Lung (tissue), 12 donors: ENCODE data around the gene ZNF613. TPM values are rescaled to one million over a fixed set of nuclear protein-coding genes. Genes with fewer than 3 reads are reported as not detected.
A peak's percentile ranks its signal among the peaks of the same experiment; 100 is the strongest.

Source experiments
- ATAC-seq: fragments of 200-7000 bp; cut with Tn5 transposase; one replicate; pipeline ENCODE4 v1.9.1; 2020; ENCODE audit warnings: moderate number of reproducible peaks; ENCODE audit not compliant: insufficient read depth, low FRiP score
- DNase-seq, 3 donors: peaks; one replicate each; pipeline ENCODE4 v3.0.0-alpha.2; 2013 to 2017
- H3K27ac ChIP-seq, 2 donors: one replicate each; pipeline ENCODE4 v1.5.1; 2013; ENCODE audit warnings: mild to moderate bottlenecking in 2 of 2, moderate library complexity in 2 of 2, control low read depth in 1 of 2, inconsistent platforms in 1 of 2, low read depth in 1 of 2, low read length in 1 of 2
- H3K27me3 ChIP-seq, 3 donors: one replicate each; pipeline ENCODE4 v1.5.1; 2013; ENCODE audit warnings: low read length in 2 of 3; ENCODE audit not compliant: control insufficient read depth in 3 of 3, insufficient read depth in 3 of 3
- H3K36me3 ChIP-seq, 4 donors: one replicate each; pipeline ENCODE4 v1.5.1; 2013; ENCODE audit warnings: low read length in 4 of 4, mild to moderate bottlenecking in 1 of 4, moderate library complexity in 1 of 4; ENCODE audit not compliant: control insufficient read depth in 4 of 4, insufficient read depth in 4 of 4
- H3K4me1 ChIP-seq, 5 donors: one replicate each; pipeline ENCODE4 v1.5.1; 2013; ENCODE audit warnings: low read length in 5 of 5, mild to moderate bottlenecking in 2 of 5, moderate library complexity in 1 of 5; ENCODE audit not compliant: control insufficient read depth in 5 of 5, insufficient read depth in 5 of 5
- H3K4me3 ChIP-seq: one replicate; pipeline ENCODE4 v1.5.1; 2013; ENCODE audit warnings: mild to moderate bottlenecking, control low read depth, moderate library complexity
- H3K9ac ChIP-seq, 2 donors: one replicate each; pipeline ENCODE4 v1.5.1; 2013; ENCODE audit warnings: low read length in 2 of 2, control low read depth in 1 of 2; ENCODE audit not compliant: insufficient read depth in 1 of 2
- H3K9me3 ChIP-seq, 4 donors: one replicate each; pipeline ENCODE4 v1.5.1; 2013; ENCODE audit warnings: low read length in 3 of 4, mild to moderate bottlenecking in 1 of 4, moderate library complexity in 1 of 4; ENCODE audit not compliant: control insufficient read depth in 4 of 4, insufficient read depth in 3 of 4
- CTCF ChIP-seq: IDR thresholded peaks from 2 replicates; pipeline ENCODE4 v1.5.1; 2012; ENCODE audit warnings: mild to moderate bottlenecking; ENCODE audit errors: control extremely low read depth, extremely low read depth
- WGBS, 2 donors: extraction: QIAGEN DNeasy Blood & Tissue Kit; methylation state at CpG; one replicate each; pipeline ENCODE4 v1.1.7; 2013; 5-methylcytosine and 5-hydroxymethylcytosine counted together
- polyA plus RNA-seq, 2 donors: library from polyadenylated mRNA; stranded (reverse); fragments of 200-250 nt; gene quantifications; one replicate each; pipeline ENCODE4 v1.2.1, GENCODE V29; 2013
- total RNA-seq, 2 donors: library from RNA; depleted of rRNA in 1 of 2; stranded (reverse); fragments of >200 nt in 1 of 2; gene quantifications; one replicate each; pipeline ENCODE4 v1.2.1, GENCODE V29; 2014 to 2021
- donor health status: control.
- donor health status: control.
- donor health status: Bipolar disorder and iron deficiency.
- donor health status: healthy.
- donor health status: DM: yes; HTN: yes; CAD: no.

Gene ZNF613
- total and polyA plus RNA-seq, 4 donors = 2.8 to 10.1 (median 4.0) TPM

GRCh38 chr19:51901860-51902259, 25.4 kb upstream of the ZNF613 start:
- Histone ChIP-seq H3K27me3 (peaks cover 0 to 2% (median 0%) of the 10 kb centered on the region in 3 donors), H3K36me3 (peaks cover 22 to 52% (median 31%) of the 10 kb centered on the region in 4 donors), H3K9me3 (peaks cover 0 to 36% (median 22%) of the 10 kb centered on the region in 4 donors), H3K9ac (no peak overlapping the region), H3K4me1 (peaks cover 0 to 9% (median 6%) of the 10 kb centered on the region in 5 donors), H3K4me3 (no peak overlapping the region), H3K27ac (no peak overlapping the region)
- no peak for DNase-seq
- ATAC-seq = no peak
- TF ChIP-seq CTCF = no peak
- WGBS, 2 donors = 93 to 98% methylated on average over 4 of the region's 4 CpGs

- 87 to 94% methylated on average over 8 of the region's 8 CpGs for WGBS, 2 donors
- Histone ChIP-seq H3K4me3 (no peak overlapping the region), H3K4me1 (peaks cover 0 to 9% (median 6%) of the 10 kb centered on the region in 5 donors)
Observed at GRCh38 chr19:51903192-51903591, 24.1 kb upstream of the ZNF613 start.

GRCh38 chr19:51904331-51905165, 22.7 kb upstream of the ZNF613 start, which contains the start of gene ZNF649:
Gene ZNF649 (minus strand): TSS chr19:51905017. CDS start chr19:51900107, 4,910 bp downstream.
- H3K4me1 ChIP-seq = peaks cover 0 to 9% (median 6%) of the 10 kb centered on the region in 5 donors
- peak; percentile 89 to 93 (median 92) for DNase-seq
- TF ChIP-seq CTCF = no peak
- peak within 1 kb of the TSS; percentile 92 to 96 for H3K9ac ChIP-seq
- peaks cover 0 to 2% (median 2%) of the 10 kb centered on the region in 3 donors for H3K27me3 ChIP-seq
- H3K4me3 ChIP-seq = peak within 1 kb of the TSS; percentile 81
- ATAC-seq = peak; percentile 99
- H3K9me3 ChIP-seq = peaks cover 0 to 38% (median 14%) of the 10 kb centered on the region in 4 donors
- peaks cover 2 to 25% (median 10%) of the 10 kb centered on the region in 4 donors for H3K36me3 ChIP-seq
- 0 to 1% methylated on average over 43 of the region's 43 CpGs for WGBS, 2 donors
- H3K27ac ChIP-seq = peak within 1 kb of the TSS; percentile 78 to 88

More at GRCh38 chr19:51903192-51903591, 24.1 kb upstream of the ZNF613 start:
- Histone ChIP-seq H3K36me3 (peaks cover 16 to 38% (median 22%) of the 10 kb centered on the region in 4 donors), H3K27ac (no peak overlapping the region), H3K9ac (no peak overlapping the region), H3K27me3 (peaks cover 0 to 2% (median 2%) of the 10 kb centered on the region in 3 donors), H3K9me3 (peaks cover 0 to 38% (median 20%) of the 10 kb centered on the region in 4 donors)
- DNase-seq (no peak), ATAC-seq (no peak)
- no peak for TF ChIP-seq CTCF
